22Rv1 (cell line): ENCODE data around the gene RSPH4A.
A peak's percentile ranks its signal among the peaks of the same experiment; 100 is the strongest.
"Not testable (repeated sequence)": the region's sequence is repeated elsewhere in the genome, so short reads cannot be mapped to it uniquely, and the experiment has no call there.

Source experiments
- H3K27ac ChIP-seq: fragments of 450-650 bp; 2 replicates; pipeline ENCODE4 v1.5.1; 2017
- ZFX ChIP-seq: fragments of 450-650 bp; IDR thresholded peaks from 2 replicates; pipeline ENCODE4 v1.6.1; 2017; ENCODE audit warnings: antibody characterized with exemption, borderline replicate concordance
- TF ChIP-seq, protein P1 (sequence below): fragments of 450-650 bp; IDR thresholded peaks from 2 replicates; pipeline ENCODE4 v1.5.1; 2017; ENCODE audit warnings: mild to moderate bottlenecking

RSPH4A gene

DNA sequence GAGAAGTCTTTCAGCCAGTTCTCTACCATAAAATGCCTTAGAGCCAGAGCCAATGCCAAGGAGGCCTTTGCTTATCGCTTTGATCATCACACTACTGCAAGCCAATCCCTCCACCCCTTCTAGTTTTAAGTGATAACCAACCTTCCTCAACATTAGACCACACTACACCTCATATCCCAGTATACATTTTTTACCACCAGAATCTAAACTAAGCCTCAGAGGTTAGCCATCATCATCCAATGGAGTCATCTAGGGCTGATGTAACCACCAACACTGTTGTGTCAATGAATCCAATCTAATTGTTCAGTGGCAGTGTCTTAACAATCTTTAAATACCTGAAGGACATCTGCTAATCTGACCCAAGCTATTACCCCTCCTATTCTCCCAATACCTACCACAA lies 45.9 kb downstream of the RSPH4A start:
- no peak for TF ChIP-seq ZFX
- TF ChIP-seq, protein P1, sequence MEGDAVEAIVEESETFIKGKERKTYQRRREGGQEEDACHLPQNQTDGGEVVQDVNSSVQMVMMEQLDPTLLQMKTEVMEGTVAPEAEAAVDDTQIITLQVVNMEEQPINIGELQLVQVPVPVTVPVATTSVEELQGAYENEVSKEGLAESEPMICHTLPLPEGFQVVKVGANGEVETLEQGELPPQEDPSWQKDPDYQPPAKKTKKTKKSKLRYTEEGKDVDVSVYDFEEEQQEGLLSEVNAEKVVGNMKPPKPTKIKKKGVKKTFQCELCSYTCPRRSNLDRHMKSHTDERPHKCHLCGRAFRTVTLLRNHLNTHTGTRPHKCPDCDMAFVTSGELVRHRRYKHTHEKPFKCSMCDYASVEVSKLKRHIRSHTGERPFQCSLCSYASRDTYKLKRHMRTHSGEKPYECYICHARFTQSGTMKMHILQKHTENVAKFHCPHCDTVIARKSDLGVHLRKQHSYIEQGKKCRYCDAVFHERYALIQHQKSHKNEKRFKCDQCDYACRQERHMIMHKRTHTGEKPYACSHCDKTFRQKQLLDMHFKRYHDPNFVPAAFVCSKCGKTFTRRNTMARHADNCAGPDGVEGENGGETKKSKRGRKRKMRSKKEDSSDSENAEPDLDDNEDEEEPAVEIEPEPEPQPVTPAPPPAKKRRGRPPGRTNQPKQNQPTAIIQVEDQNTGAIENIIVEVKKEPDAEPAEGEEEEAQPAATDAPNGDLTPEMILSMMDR, result no peak

DNA sequence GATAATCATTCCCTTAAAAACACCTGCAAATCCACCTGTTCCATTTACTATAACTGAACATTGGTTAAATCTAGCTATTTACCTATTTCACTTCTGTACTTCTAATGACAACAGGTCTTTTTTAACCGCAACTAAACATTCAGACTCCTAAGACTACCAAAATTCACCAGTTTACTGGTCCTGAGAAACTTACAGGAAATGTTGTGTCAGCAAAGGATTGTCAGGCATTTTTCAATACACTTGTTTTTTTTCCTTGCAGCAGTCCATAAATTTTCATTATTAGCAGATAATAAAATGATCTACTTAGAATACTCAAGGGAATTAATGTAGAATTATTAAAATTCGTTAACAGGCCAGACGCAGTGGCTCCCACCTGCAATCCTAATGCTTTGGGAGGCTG lies 47.0 kb downstream of the RSPH4A start:
- no peak for TF ChIP-seq ZFX
- TF ChIP-seq, protein P1, result no peak
- H3K27ac ChIP-seq, result no peak overlapping the region

More for the DNA sequence above, 45.9 kb downstream of the RSPH4A start:
- no peak overlapping the region for H3K27ac ChIP-seq

DNA sequence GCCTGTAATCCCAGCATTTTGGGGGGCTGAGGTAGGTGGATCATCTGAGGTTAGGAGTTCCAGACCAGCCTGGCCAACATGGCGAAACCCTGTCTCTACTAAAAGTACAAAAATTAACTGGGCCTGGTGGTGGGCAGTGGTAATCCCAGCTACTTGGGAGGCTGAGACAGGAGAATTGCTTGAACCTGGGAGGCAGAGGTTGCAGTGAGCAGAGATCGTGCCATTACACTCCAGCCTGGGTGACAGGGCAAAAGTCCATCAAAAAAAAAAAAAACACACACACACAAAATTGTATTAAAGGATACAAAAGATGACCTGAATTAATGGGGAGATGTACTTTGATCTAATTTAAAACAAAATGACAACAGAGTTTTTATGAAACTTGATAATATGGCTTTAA lies 47.9 kb downstream of the RSPH4A start:
- not testable (repeated sequence) for H3K27ac ChIP-seq

DNA sequence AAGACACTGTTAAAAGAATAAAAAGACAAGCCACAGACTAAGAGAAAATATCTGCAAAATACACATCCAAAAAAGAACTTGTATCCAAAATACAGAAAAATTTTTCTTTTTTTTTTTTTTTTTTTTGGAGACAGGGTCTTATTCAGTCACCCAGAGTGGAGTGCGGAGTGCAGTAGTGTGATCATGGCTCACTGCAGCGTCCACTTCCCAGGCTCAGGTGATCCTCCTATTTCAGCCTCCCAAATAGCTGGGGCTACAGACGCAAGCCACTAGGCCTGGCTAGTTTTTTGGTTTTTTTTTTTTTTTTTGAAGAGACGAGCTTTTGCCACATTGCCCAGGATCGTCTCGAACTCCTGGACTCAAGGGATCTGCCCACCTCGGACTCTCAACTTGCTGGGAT lies 49.2 kb downstream of the RSPH4A start:
- TF ChIP-seq, protein P1, result no peak
- no peak overlapping the region for H3K27ac ChIP-seq

DNA sequence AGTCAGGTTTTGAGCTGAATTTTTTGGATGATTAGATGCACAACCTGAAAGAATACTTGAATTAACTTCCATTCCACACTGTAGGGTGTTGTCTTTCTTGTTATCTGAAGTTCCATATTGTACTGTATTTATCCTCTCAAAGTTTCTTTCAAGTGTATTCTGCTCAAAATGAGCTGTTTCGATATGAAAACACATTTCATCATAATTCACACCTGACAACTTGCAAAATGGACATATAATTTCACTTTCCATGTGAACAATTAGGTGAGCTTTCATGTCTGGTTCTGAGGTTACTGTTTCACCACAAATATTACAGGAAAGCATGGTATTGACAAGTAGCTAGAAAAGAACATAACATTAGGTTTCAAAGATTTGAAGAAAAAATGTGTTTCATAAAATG lies 50.6 kb downstream of the RSPH4A start:
- no peak overlapping the region for H3K27ac ChIP-seq
- TF ChIP-seq, protein P1, result no peak
- no peak for TF ChIP-seq ZFX

DNA sequence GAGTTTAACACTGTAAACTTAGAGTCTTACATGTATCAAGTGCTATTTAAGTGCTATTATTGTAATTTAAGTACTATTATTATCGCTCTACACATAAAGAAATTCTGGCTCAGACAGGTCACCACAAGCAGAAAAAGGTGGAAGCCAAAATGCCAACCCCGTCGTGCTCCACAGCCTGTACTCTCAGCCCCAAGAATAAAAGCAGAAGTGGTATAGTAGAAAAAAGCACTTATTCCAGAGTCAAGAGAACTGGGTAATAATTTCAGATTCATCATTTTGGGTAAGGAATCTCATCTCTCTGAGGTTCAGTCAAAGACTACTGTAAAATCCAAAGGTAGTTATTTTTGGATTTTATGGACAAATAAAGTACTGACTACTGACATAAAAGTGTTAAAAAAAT lies 51.3 kb downstream of the RSPH4A start:
- TF ChIP-seq, protein P1, result no peak
- TF ChIP-seq ZFX, result no peak
- peak overlapping the region; percentile 86 for H3K27ac ChIP-seq

DNA sequence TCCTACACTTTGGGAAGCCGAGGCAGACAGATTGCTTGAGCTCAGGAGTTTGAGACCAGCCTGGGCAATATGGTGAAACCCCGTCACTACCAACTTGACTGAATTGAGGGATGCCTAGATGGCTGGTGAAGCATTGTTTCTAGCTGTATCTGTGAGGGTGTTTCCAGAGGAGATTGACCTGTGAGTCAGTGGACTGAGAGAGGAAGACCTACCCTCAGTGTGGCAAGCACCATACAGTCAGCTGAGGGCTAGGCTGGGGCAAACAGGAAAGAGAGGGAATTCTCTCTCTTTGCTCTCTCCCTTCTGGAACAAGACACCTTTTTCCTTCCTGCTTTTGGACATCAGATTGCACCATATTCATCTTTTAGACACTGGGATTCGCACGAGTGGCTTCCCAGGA lies 56.0 kb downstream of the RSPH4A start:
- no peak for TF ChIP-seq ZFX
- TF ChIP-seq, protein P1, result no peak
- no peak overlapping the region for H3K27ac ChIP-seq

DNA sequence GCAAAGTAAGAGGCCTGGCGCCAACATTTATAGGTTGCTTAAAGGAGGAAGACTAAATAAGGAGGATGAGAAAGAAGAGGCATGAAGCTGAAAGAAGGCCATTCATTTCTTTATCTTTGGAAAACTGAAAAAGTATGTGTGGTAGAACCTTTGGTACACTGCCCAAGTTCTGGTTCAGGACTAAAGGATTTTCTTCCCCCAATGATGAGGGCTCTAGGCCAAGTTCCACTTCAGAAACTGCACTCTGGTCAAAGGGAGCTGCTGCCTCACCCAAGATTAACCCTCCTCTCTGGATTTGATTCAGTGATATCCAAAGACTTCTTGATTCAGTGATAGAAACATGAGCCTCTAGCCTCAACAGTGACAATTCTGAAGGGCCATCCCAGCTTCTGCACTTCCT lies 59.7 kb downstream of the RSPH4A start:
- no peak overlapping the region for H3K27ac ChIP-seq
- no peak for TF ChIP-seq ZFX
- TF ChIP-seq, protein P1, result no peak
